CD4-positive, alpha-beta T cell treated with Interleukin-17A for 1 hour (primary cell): ENCODE results near the gene OR10AD1.
"Not testable (repeated sequence)": the region's sequence is repeated elsewhere in the genome, so short reads cannot be mapped to it uniquely, and the experiment has no call there.

ENCODE experiments used
- DNase-seq: peaks from one replicate; pipeline ENCODE4 v3.0.0-alpha.2; 2020

OR10AD1 gene

GRCh38 chr12:48203192-48203591, at the start of gene OR10AD1:
Gene OR10AD1 (minus strand): TSS chr12:48203292. CDS start chr12:48203292, 0 bp downstream.
- DNase-seq, result no peak

- DNase-seq, result no peak
Measured at GRCh38 chr12:48247181-48247966, 44.3 kb upstream of the OR10AD1 start.

GRCh38 chr12:48237162-48237561, 34.1 kb upstream of the OR10AD1 start:
- no peak for DNase-seq

- DNase-seq, result no peak
Measured at GRCh38 chr12:48235796-48236333, 32.8 kb upstream of the OR10AD1 start.

- DNase-seq, result not testable (repeated sequence)
Measured at GRCh38 chr12:48231169-48231958, 28.3 kb upstream of the OR10AD1 start.

- DNase-seq, result not testable (repeated sequence)
Measured at GRCh38 chr12:48224533-48224932, 21.4 kb upstream of the OR10AD1 start.

GRCh38 chr12:48221645-48222044, 18.6 kb upstream of the OR10AD1 start:
- DNase-seq, result no peak

GRCh38 chr12:48220701-48221100, 17.6 kb upstream of the OR10AD1 start:
- DNase-seq, result no peak

- DNase-seq, result no peak
Measured at GRCh38 chr12:48219631-48220030, 16.5 kb upstream of the OR10AD1 start.

- no peak for DNase-seq
Measured at GRCh38 chr12:48216785-48217184, 13.7 kb upstream of the OR10AD1 start.

GRCh38 chr12:48209495-48209894, 6.4 kb upstream of the OR10AD1 start:
- DNase-seq, result not testable (repeated sequence)

- no peak for DNase-seq
Measured at GRCh38 chr12:48202766-48203165, 326 bp downstream of the OR10AD1 start.

- DNase-seq, result no peak
Measured at GRCh38 chr12:48201516-48201915, 1.6 kb downstream of the OR10AD1 start.

- DNase-seq, result no peak
Measured at GRCh38 chr12:48201091-48201490, 2.0 kb downstream of the OR10AD1 start.

GRCh38 chr12:48199774-48200221, 3.3 kb downstream of the OR10AD1 start:
- peak; percentile 33 for DNase-seq

- no peak for DNase-seq
Measured at GRCh38 chr12:48198985-48199384, 4.1 kb downstream of the OR10AD1 start.

- DNase-seq, result no peak
Measured at GRCh38 chr12:48198672-48198971, 4.5 kb downstream of the OR10AD1 start.

GRCh38 chr12:48197971-48198671, 5.0 kb downstream of the OR10AD1 start:
- peak; percentile 95 for DNase-seq

- DNase-seq, result peak; percentile 60
Measured at GRCh38 chr12:48197549-48197970, 5.5 kb downstream of the OR10AD1 start.

GRCh38 chr12:48194799-48195201, 8.3 kb downstream of the OR10AD1 start:
- DNase-seq, result no peak

- DNase-seq, result no peak
Measured at GRCh38 chr12:48193623-48194022, 9.5 kb downstream of the OR10AD1 start.

GRCh38 chr12:48192861-48193260, 10.2 kb downstream of the OR10AD1 start:
- no peak for DNase-seq

- DNase-seq, result no peak
Measured at GRCh38 chr12:48191096-48191495, 12.0 kb downstream of the OR10AD1 start.
